Right cardiac atrium (tissue), 5 donors: ENCODE results near the gene SCGB1A1. TPM values are rescaled to one million over a fixed set of nuclear protein-coding genes. Genes with fewer than 3 reads are reported as not detected.
"Not testable (repeated sequence)": the region's sequence is repeated elsewhere in the genome, so short reads cannot be mapped to it uniquely, and the experiment has no call there.

ENCODE experiments used
- ATAC-seq, 2 donors: fragments of 200-7000 bp; cut with Tn5 transposase; one replicate each; pipeline versions ENCODE4 v1.8.0 to v1.9.1; 2020; ENCODE audit warnings: moderate library complexity in 2 of 2, mild to moderate bottlenecking in 1 of 2
- DNase-seq, 3 donors: peaks; one replicate each; pipeline ENCODE4 v3.0.0-alpha.2; 2020
- H3K27ac ChIP-seq: one replicate; pipeline ENCODE4 v1.5.1; 2013; ENCODE audit warnings: mild to moderate bottlenecking, low read length, control low read depth, moderate library complexity
- H3K27me3 ChIP-seq: one replicate; pipeline ENCODE4 v1.6.1; 2013; ENCODE audit not compliant: control insufficient read depth, insufficient read depth
- H3K4me1 ChIP-seq: one replicate; pipeline ENCODE4 v1.6.1; 2013; ENCODE audit warnings: low read length; ENCODE audit not compliant: control insufficient read depth, insufficient read depth
- H3K4me3 ChIP-seq: one replicate; pipeline ENCODE4 v1.5.1; 2013; ENCODE audit warnings: low read length, control low read depth
- H3K9me3 ChIP-seq: one replicate; pipeline ENCODE4 v1.6.1; 2013; ENCODE audit warnings: low read length; ENCODE audit not compliant: control insufficient read depth
- WGBS: extraction: QIAGEN DNeasy Blood & Tissue Kit; methylation state at CpG from one replicate; pipeline ENCODE4 v1.1.7; 2013; 5-methylcytosine and 5-hydroxymethylcytosine counted together
- intact Hi-C, 4 donors: fragments of 100-400 bp; cut with DNase I; formaldehyde crosslinking; loops; one replicate each; pipeline versions ENCODE4 v1.11.0 to v1.14.0; 2022 to 2023
- long read RNA-seq, 4 donors: library from polyadenylated mRNA; unstranded; transcript quantifications; one replicate each; pipeline ENCODE4 v2.0.0, GENCODE V29; 2020 to 2021
- polyA plus RNA-seq: library from polyadenylated mRNA; stranded (reverse); fragments of 200-250 nt; gene quantifications from one replicate; pipeline ENCODE4 v1.2.3, GENCODE V29; 2013
- total RNA-seq, 4 donors: library from RNA; stranded (reverse); fragmentation: NEBNext Ultra II Directional; extraction: Animal tissue kit (Norgen Biotek cat#: 25700); gene quantifications; one replicate each; pipeline ENCODE4 v1.2.1, GENCODE V29; 2021
- donor health status: healthy with polysubstance abuse.
- donor health status: DM: no; HTN: yes; CAD: no.
- donor health status: DM: no; HTN: no; CAD: no.
- donor health status: DM: no; HTN: yes; CAD: no; lungs with severe emphysema.
- donor health status: DM: yes; HTN: yes; CAD: no.

Gene SCGB1A1
- not detected for total RNA-seq
- polyA plus RNA-seq: not detected
- long read RNA-seq, donor 1: 0 reads
- long read RNA-seq, donor 2: 0 reads
- long read RNA-seq, donor 3: 0 reads
- long read RNA-seq, donor 4: 0 reads

GRCh38 chr11:62418733-62419132 lies at the start of gene SCGB1A1:
Gene SCGB1A1, plus strand, starts transcription at chr11:62419033. Its CDS starts 63 bp downstream, at chr11:62419096.
- Histone ChIP-seq H3K4me1 (no peaks in the 10 kb centered on the region), H3K27me3 (no peaks in the 10 kb centered on the region), H3K27ac (peak within 1 kb of the TSS; percentile 75), H3K4me3 (no peak within 1 kb of the TSS), H3K9me3 (no peaks in the 10 kb centered on the region)
- intact Hi-C loops: no loop called here
- 84% methylated on average over 4 of the region's 4 CpGs for WGBS
- DNase-seq: no peak
- ATAC-seq: no peak

- ATAC-seq (peak; percentile 36 to 59), DNase-seq (peak in 2 of 3 donors; percentile 69 to 74)
- H3K9me3 ChIP-seq: no peaks in the 10 kb centered on the region
- H3K4me3 ChIP-seq: no peak overlapping the region
- WGBS: 66% methylated on average over 39 of the region's 39 CpGs
- no peaks in the 10 kb centered on the region for H3K27me3 ChIP-seq
- intact Hi-C loops: no loop called here
- H3K27ac ChIP-seq: no peak overlapping the region
- H3K4me1 ChIP-seq: no peaks in the 10 kb centered on the region
These were observed 47.9 kb upstream of the SCGB1A1 start for GRCh38 chr11:62370743-62371440.

- 91% methylated on average over 6 of the region's 6 CpGs for WGBS
- no peak overlapping the region for H3K27ac ChIP-seq
These were observed 46.0 kb upstream of the SCGB1A1 start for GRCh38 chr11:62372871-62373270.

GRCh38 chr11:62373464-62374119 lies 45.2 kb upstream of the SCGB1A1 start:
- 92% methylated on average over 18 of the region's 18 CpGs for WGBS
- ATAC-seq (no peak), DNase-seq (peak in 1 of 3 donors; percentile 50)
- no peaks in the 10 kb centered on the region for H3K4me1 ChIP-seq
- no peaks in the 10 kb centered on the region for H3K27me3 ChIP-seq
- no peak overlapping the region for H3K4me3 ChIP-seq
- no peaks in the 10 kb centered on the region for H3K9me3 ChIP-seq
- intact Hi-C loops: no loop called here
- H3K27ac ChIP-seq: no peak overlapping the region

More at GRCh38 chr11:62372871-62373270, 46.0 kb upstream of the SCGB1A1 start:
- H3K27me3 ChIP-seq: no peaks in the 10 kb centered on the region
- no peaks in the 10 kb centered on the region for H3K9me3 ChIP-seq
- ATAC-seq (no peak), DNase-seq (no peak)
- H3K4me1 ChIP-seq: no peaks in the 10 kb centered on the region
- no peak overlapping the region for H3K4me3 ChIP-seq
- intact Hi-C loops: no loop called here

GRCh38 chr11:62374801-62375200 lies 44.0 kb upstream of the SCGB1A1 start:
- Histone ChIP-seq H3K4me1 (no peaks in the 10 kb centered on the region), H3K9me3 (no peaks in the 10 kb centered on the region), H3K4me3 (no peak overlapping the region), H3K27me3 (no peaks in the 10 kb centered on the region), H3K27ac (no peak overlapping the region)
- WGBS: 90% methylated on average over 9 of the region's 9 CpGs
- no peak for ATAC-seq
- peak in 1 of 3 donors; percentile 46 for DNase-seq
- intact Hi-C loops: loop anchor here in 1 of 4 donors (5.0 kb wide), 1 partner anchor 32 kb away; no protein-coding TSS in a partner anchor

- intact Hi-C loops: loop anchor here in 1 of 4 donors (5.0 kb wide), 1 partner anchor 36 kb away; no protein-coding TSS in a partner anchor
- H3K27me3 ChIP-seq, DNase-seq, H3K4me3 ChIP-seq, ATAC-seq, H3K9me3 ChIP-seq, H3K27ac ChIP-seq, H3K4me1 ChIP-seq: not testable (repeated sequence)
- 7% methylated on average over 9 of the region's 9 CpGs for WGBS
These were observed 40.3 kb upstream of the SCGB1A1 start for GRCh38 chr11:62378459-62379063.

GRCh38 chr11:62379586-62379985 lies 39.2 kb upstream of the SCGB1A1 start:
- not testable (repeated sequence) for H3K27ac ChIP-seq, DNase-seq, H3K9me3 ChIP-seq, H3K4me1 ChIP-seq, H3K27me3 ChIP-seq, H3K4me3 ChIP-seq, ATAC-seq
- intact Hi-C loops: loop anchor here in 1 of 4 donors (5.0 kb wide), 1 partner anchor 37 kb away; no protein-coding TSS in a partner anchor
- WGBS: 39% methylated on average over 2 of the region's 2 CpGs

GRCh38 chr11:62380821-62381245 lies 38.0 kb upstream of the SCGB1A1 start:
- H3K4me3 ChIP-seq, H3K9me3 ChIP-seq, H3K27me3 ChIP-seq, intact Hi-C loops, H3K4me1 ChIP-seq, H3K27ac ChIP-seq: not testable (repeated sequence)
- DNase-seq (peak; percentile 32 to 77 (median 64)), ATAC-seq (peak; percentile 75 to 86)
- 4% methylated on average over 12 of the region's 12 CpGs for WGBS

- ATAC-seq: no peak
- H3K4me1 ChIP-seq: no peaks in the 10 kb centered on the region
- H3K4me3 ChIP-seq: no peak overlapping the region
- WGBS: 80% methylated on average over 6 of the region's 6 CpGs
- H3K9me3 ChIP-seq: no peaks in the 10 kb centered on the region
- no peak overlapping the region for H3K27ac ChIP-seq
- no peaks in the 10 kb centered on the region for H3K27me3 ChIP-seq
- no peak for DNase-seq
- intact Hi-C loops: no loop called here
These were observed 35.0 kb upstream of the SCGB1A1 start for GRCh38 chr11:62383822-62384221.

GRCh38 chr11:62386083-62386482 lies 32.8 kb upstream of the SCGB1A1 start:
- H3K4me3 ChIP-seq, DNase-seq, intact Hi-C loops, H3K4me1 ChIP-seq, H3K27ac ChIP-seq, H3K27me3 ChIP-seq, ATAC-seq, H3K9me3 ChIP-seq: not testable (repeated sequence)
- WGBS: 89% methylated on average over 3 of the region's 3 CpGs

- intact Hi-C loops: no loop called here
- WGBS: 93% methylated on average over 3 of the region's 3 CpGs
- no peak for ATAC-seq
- Histone ChIP-seq H3K9me3 (no peaks in the 10 kb centered on the region), H3K27me3 (no peaks in the 10 kb centered on the region), H3K4me1 (no peaks in the 10 kb centered on the region), H3K4me3 (no peak overlapping the region), H3K27ac (no peak overlapping the region)
- DNase-seq: no peak
These were observed 31.5 kb upstream of the SCGB1A1 start for GRCh38 chr11:62387381-62387780.
